Osteocyte (in vitro differentiated cells): ENCODE data around the gene CGNL1. TPM values are rescaled to one million over a fixed set of nuclear protein-coding genes. Genes with fewer than 3 reads are reported as not detected.

Source experiments
- DNase-seq: peaks from one replicate; pipeline ENCODE4 v3.0.0; 2021; ENCODE audit warnings: mixed read lengths; ENCODE audit not compliant: unreplicated experiment; ENCODE audit errors: extremely low spot score
- H3K27ac Mint-ChIP-seq: one replicate; pipeline ENCODE4 v1.8.0; 2021; ENCODE audit warnings: mild to moderate bottlenecking, mixed read lengths; ENCODE audit not compliant: unreplicated experiment
- H3K27me3 Mint-ChIP-seq: one replicate; pipeline ENCODE4 v1.8.0; 2021; ENCODE audit warnings: mixed read lengths; ENCODE audit not compliant: unreplicated experiment
- H3K36me3 Mint-ChIP-seq: one replicate; pipeline ENCODE4 v1.8.0; 2021; ENCODE audit warnings: mixed read lengths; ENCODE audit not compliant: unreplicated experiment
- H3K4me1 Mint-ChIP-seq: one replicate; pipeline ENCODE4 v1.8.0; 2021; ENCODE audit warnings: mixed read lengths; ENCODE audit not compliant: unreplicated experiment
- H3K4me3 Mint-ChIP-seq: one replicate; pipeline ENCODE4 v1.8.0; 2021; ENCODE audit warnings: mild to moderate bottlenecking, moderate library complexity, mixed read lengths; ENCODE audit not compliant: unreplicated experiment
- H3K9me3 Mint-ChIP-seq: one replicate; pipeline ENCODE4 v1.8.0; 2021; ENCODE audit warnings: mixed read lengths; ENCODE audit not compliant: unreplicated experiment
- CTCF ChIP-seq: fragments of 200-600 bp; sonication (generic); IDR thresholded peaks from 2 replicates; pipeline ENCODE4 v1.5.0; 2021; ENCODE audit warnings: antibody characterized with exemption, mild to moderate bottlenecking, moderate library complexity
- total RNA-seq: library from RNA; stranded (reverse); gene quantifications from 2 replicates; pipeline ENCODE4 v1.2.1, GENCODE V29; 2021

CGNL1 gene
- total RNA-seq, 1 donor from 2014 or later: 6.2 TPM

- Mint-ChIP-seq H3K27ac (no peak overlapping the region), H3K9me3 (peaks cover 7% of the 10 kb centered on the region), H3K27me3 (no peaks in the 10 kb centered on the region), H3K4me3 (no peak overlapping the region), H3K36me3 (no peaks in the 10 kb centered on the region), H3K4me1 (peaks cover 23% of the 10 kb centered on the region)
- no peak for TF ChIP-seq CTCF
- DNase-seq: no peak
Observed at GRCh38 chr15:57352535-57353316, 23.6 kb upstream of the CGNL1 start.

- no peak overlapping the region for H3K27ac Mint-ChIP-seq
Observed at GRCh38 chr15:57353317-57353804, 22.9 kb upstream of the CGNL1 start.

GRCh38 chr15:57354436-57355123 is 21.7 kb upstream of the CGNL1 start:
- Mint-ChIP-seq H3K9me3 (no peaks in the 10 kb centered on the region), H3K27ac (no peak overlapping the region), H3K27me3 (no peaks in the 10 kb centered on the region), H3K36me3 (no peaks in the 10 kb centered on the region), H3K4me3 (no peak overlapping the region), H3K4me1 (peaks cover 23% of the 10 kb centered on the region)
- DNase-seq: no peak
- no peak for TF ChIP-seq CTCF

More at GRCh38 chr15:57353317-57353804, 22.9 kb upstream of the CGNL1 start:
- Mint-ChIP-seq H3K27me3 (no peaks in the 10 kb centered on the region), H3K4me3 (no peak overlapping the region), H3K9me3 (peaks cover 3% of the 10 kb centered on the region), H3K36me3 (no peaks in the 10 kb centered on the region), H3K4me1 (peaks cover 23% of the 10 kb centered on the region)
- no peak for DNase-seq
- no peak for TF ChIP-seq CTCF

- peaks cover 23% of the 10 kb centered on the region for H3K4me1 Mint-ChIP-seq
- H3K27me3 Mint-ChIP-seq: no peaks in the 10 kb centered on the region
- H3K4me3 Mint-ChIP-seq: no peak overlapping the region
- H3K27ac Mint-ChIP-seq: no peak overlapping the region
- no peak for TF ChIP-seq CTCF
- no peak for DNase-seq
- no peaks in the 10 kb centered on the region for H3K9me3 Mint-ChIP-seq
- no peaks in the 10 kb centered on the region for H3K36me3 Mint-ChIP-seq
Observed at GRCh38 chr15:57355259-57355658, 21.0 kb upstream of the CGNL1 start.

GRCh38 chr15:57356178-57356577 is 20.1 kb upstream of the CGNL1 start:
- peaks cover 23% of the 10 kb centered on the region for H3K4me1 Mint-ChIP-seq
- peak overlapping the region; percentile 58 for H3K27ac Mint-ChIP-seq
- no peaks in the 10 kb centered on the region for H3K9me3 Mint-ChIP-seq
- H3K36me3 Mint-ChIP-seq: no peaks in the 10 kb centered on the region
- DNase-seq: no peak
- no peak for TF ChIP-seq CTCF
- H3K27me3 Mint-ChIP-seq: no peaks in the 10 kb centered on the region
- H3K4me3 Mint-ChIP-seq: no peak overlapping the region
